Esophagus mucosa (tissue), 1 donor: ENCODE measurements around the gene PCNP. TPM values are rescaled to one million over a fixed set of nuclear protein-coding genes. Genes with fewer than 3 reads are reported as not detected.
"Not testable (repeated sequence)": the region's sequence is repeated elsewhere in the genome, so short reads cannot be mapped to it uniquely, and the experiment has no call there.

Source experiments
- ATAC-seq: fragments of 200-7000 bp; cut with Tn5 transposase; one replicate; pipeline ENCODE4 v1.9.1; 2020
- total RNA-seq: library from RNA; stranded (reverse); gene quantifications from one replicate; pipeline ENCODE4 v1.2.4, GENCODE V29; 2023
- donor health status: DM: yes; HTN: yes; CAD: no.

PCNP gene
- total RNA-seq, result 94.5 TPM

DNA sequence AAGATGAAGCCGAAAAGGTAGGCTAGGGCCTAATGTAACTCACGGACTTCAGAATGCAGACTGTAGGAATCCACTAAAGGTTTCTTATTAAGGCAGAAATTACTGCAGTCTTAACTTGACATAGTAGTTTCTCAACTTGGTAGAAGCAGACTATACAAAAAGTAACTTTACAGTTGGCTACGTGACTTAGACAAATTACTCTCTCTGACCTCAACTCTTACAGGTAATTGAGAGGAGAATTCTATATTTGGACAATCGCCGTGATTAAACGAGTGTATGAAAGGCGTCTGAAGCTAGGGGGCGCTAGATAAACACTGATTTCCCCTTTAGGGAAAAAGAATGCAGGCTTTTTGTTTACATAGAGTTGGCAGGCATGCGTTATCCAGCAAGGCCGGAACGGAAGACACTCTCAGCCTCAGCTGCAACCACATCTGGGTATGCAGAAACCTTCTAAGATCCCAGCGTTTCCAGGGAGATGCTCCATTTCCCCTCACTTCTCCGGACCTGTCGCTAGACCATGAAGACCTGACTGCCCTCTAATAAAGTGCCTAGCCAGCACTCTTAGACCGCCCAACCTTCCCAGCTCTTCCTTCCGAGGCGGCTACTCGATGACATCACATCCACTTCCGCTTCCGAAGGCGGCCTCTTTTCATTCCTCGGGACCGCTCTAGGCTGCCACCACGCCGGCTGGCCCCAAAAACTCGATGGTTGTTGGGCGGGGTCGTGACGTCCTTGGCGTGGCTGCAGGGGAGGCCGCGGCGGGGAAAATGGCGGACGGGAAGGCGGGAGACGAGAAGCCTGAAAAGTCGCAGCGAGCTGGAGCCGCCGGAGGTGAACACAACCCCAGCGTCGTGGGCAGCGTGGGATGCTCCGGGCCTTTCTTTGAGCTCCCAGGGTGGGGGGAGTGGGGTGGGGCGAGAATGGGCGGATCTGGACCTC is at the start of gene PCNP:
Gene PCNP (plus strand): TSS at position 732 of the 939 bp plus-strand sequence. CDS start 36 bp downstream, at position 768.
- peak; percentile 97 for ATAC-seq

- ATAC-seq, result no peak
These were observed 46.5 kb upstream of the PCNP start for GRCh38 chr3:101527441-101527840.

GRCh38 chr3:101527906-101528305 is 46.1 kb upstream of the PCNP start:
- ATAC-seq, result no peak

GRCh38 chr3:101529816-101530685 is 43.9 kb upstream of the PCNP start:
- ATAC-seq, result no peak

- no peak for ATAC-seq
These were observed 43.3 kb upstream of the PCNP start for GRCh38 chr3:101530686-101531047.

DNA sequence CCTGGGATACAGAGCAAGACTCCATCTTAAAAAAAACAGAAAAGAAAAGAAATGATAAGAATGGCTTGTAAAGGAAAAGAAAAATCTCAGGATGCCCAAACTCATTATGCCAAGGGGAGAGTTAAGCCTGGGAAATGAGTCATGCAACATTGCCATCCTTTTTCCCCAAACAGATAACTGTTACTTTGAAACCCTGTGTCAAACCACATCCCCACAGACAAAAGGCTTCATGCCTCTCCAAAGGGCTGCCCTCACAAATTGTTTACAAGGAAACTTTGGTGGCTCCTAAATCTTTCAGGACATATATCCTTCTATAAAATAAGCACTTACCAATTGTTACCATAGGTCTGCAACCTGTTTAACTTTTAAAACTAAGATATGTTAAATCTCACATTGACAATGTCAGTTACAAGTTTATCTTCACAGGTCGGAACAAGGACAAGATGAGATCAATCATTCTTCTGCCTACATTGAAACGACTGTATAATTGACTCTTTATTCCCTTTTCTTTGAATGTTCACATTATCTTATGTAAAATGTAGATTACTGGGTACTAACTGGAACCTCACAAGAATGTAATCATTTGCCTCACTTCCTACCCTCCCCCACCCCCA is 42.4 kb upstream of the PCNP start:
- ATAC-seq, result no peak

DNA sequence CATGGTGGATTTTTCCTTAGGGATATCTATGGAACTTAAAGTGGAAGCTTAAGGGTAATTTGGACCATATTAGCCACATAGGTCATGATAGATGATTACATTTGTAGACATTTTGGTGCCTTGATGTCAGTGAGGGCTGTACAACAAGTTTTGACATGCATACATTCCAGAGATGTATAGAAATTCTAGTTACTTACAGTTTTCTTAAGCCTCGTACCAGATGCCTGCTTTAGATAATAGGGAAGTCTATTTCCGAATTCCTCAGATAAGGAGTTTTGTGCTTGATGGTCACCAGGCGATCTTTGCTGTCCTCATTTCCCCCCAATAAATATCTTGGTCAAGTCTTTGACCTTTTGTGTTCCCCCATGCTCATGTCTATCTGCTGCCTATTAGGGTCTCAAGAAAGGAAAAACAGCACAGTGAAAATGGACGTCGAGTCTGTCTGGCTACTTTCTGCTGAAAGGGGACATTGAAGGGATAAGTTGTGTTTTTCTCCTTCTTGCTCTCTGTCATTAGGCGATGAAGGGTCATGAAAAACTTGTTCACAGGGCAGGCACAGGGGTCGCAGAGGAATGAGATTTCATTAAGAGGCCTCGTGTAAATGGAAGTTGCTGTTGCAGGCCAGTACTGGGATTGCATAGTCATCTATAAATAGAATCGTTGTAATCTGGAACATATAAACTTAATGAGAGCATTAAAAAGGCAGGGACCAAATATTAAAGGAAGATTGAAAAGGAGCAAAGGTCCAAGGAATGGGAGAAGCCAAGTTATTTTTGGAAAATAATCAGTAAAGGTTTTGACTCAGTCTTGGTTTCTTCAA is 41.0 kb upstream of the PCNP start:
- ATAC-seq, result no peak

DNA sequence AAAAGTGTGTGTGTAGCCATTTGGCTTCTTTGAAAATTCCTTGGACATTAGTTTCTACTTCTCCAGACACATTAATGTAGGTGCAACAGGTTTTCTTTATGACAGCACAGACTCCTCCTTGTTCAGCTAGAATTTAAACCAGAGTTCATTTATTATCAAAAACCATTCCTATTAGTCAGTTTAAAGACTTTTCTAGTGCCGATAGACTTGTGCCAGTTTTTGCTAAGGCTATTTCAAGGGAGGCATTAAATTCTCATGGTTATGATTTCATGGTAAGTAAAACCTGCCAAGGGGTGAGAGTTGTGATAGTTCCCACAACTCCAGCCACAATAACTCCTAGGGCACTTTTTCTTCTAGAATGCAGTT is 40.4 kb upstream of the PCNP start:
- no peak for ATAC-seq

DNA sequence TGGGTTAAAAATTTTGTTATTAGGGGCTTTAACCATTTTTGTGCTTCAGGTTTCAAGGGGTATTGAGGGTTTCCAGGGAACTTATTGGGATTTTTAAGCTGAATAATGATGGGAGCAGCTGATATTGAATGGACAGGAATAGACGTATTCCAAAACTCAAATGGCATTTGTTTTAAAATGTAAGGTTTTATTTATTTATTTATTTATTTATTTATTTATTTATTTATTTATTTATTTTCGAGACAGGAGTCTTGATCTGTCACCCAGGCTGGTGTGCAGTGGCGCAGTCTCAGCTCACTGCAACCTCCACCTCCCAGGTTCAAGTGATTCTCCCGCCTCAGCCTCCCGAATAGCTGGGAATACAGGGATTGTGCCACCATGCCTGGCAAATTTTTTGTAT is 38.8 kb upstream of the PCNP start:
- ATAC-seq, result no peak

GRCh38 chr3:101536266-101536665 is 37.7 kb upstream of the PCNP start:
- ATAC-seq, result no peak

GRCh38 chr3:101536955-101537354 is 37.0 kb upstream of the PCNP start:
- ATAC-seq, result not testable (repeated sequence)

GRCh38 chr3:101542957-101543356 is 31.0 kb upstream of the PCNP start:
- ATAC-seq, result no peak

DNA sequence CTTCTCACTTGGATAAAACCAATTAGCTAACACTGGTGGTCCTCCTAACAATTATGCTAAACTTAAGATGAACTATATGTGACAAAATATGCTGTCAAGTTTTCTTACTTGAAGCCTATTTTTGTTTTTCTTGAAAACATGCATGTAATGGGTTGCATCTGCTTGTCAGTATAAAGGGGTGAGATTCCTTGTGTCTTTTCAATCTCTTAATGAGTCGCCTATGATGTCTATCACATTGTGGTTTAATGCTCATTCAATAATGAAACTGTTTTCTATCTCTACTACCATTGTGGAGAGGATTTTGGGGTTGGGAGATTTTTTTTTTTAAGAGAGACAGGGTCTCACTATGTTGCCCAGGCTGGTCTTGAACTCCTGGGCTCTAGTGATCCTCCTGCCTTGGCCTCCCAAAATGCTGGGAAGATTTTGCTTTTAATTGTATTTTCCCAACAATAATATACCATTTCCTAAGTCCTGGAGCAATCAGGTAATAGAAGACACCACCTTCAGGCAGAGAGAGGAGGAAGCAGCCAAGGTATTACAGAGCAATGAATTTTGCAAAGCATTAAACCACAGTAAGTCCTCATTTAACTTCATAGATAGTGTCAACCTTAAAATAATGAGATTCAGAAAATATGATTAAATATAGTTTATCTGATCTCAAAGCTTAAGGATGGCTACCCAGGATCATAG is 29.7 kb upstream of the PCNP start:
- ATAC-seq, result no peak

GRCh38 chr3:101548527-101549105 is 25.4 kb upstream of the PCNP start:
- ATAC-seq, result no peak

DNA sequence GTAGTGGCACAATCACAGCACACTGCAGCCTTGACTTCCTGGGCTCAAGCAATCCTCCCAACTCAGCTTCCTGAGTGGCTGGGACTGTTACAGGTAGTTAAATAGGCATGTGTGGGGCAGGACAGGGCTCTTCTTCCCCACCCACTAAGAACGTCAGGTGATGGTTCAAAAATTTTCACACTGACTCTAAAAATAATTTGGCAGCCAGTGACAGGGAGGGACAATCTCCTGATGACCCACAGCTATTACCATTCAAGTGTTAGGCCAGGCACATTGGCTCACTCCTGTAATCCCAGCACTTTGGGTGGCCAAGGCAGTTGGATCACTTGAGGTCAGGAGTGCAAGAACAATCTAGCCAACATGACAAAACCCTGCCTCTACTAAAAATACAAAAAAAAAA is 24.5 kb upstream of the PCNP start:
- no peak for ATAC-seq

DNA sequence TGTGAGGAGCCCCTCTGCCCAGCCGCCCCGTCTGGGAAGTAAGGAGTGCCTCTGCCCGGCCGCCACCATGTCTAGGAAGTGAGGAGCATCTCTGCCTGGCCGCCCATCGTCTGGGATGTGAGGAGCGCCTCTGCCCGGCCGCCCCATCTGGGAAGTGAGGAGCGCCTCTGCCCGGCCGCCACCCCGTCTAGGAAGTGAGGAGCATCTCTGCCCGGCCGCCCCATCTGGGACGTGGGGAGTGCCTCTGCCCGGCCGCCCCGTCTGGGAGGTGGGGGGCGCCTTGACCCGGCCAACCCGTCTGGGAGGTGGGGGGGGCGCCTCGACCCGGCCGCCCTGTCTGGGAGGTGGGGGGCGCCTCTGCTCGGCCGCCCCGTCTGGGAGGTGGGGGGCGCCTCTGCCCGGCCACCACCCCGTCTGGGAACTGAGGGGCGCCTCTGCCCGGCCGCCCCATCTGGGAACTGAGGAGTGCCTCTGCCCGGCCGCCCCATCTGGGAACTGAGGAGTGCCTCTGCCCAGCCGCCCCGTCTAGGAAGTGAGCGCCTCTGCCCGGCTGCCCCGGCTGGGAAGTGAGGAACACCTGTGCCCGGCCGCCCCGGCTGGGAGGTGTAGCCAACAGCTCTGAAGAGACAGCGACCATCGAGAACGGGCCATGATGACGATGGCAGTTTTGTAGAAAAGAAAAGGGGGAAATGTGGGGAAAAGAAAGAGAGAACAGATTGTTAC is 22.5 kb upstream of the PCNP start:
- not testable (repeated sequence) for ATAC-seq

- ATAC-seq, result not testable (repeated sequence)
These were observed 20.6 kb upstream of the PCNP start for GRCh38 chr3:101553381-101553780.

- no peak for ATAC-seq
These were observed 17.9 kb upstream of the PCNP start for GRCh38 chr3:101556064-101556463.

- peak; percentile 99 for ATAC-seq
These were observed 12.2 kb upstream of the PCNP start, which contains the start of gene TRMT10C for GRCh38 chr3:101561630-101562328. Gene TRMT10C (plus strand): TSS chr3:101561868. CDS start chr3:101564782, 2,914 bp downstream.
